Measurements from ENCODE around the gene PLS1.

- TF ChIP-seq CTCF (IDR thresholded peaks at IDR 0.05) (no peak), POLR2AphosphoS5 (IDR thresholded peaks at IDR 0.05) (no peak)
These were observed 7.5 kb upstream of the PLS1 start for GRCh38 chr3:142588703-142589102.
